ENCODE results near the gene MCF2L2.

DNA sequence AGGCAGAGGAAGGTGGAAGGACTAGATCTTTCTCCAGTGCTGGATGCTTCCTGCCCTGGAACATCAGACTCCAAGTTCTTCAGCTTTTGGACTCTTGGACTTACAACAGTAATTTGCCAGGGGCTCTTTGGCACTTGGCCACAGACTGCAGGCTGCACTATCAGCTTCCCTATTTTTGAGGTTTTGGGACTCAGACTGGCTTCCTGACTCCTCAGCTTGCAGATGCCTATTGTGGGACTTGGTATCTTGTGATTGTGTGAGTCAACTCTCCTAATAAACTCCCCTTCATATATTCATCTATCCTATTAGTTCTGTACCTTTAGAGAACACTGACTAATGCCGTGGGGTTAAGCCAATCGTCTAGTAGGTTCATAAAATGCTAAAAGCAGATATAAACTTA is 184.2 kb downstream of the MCF2L2 start:
- TF ChIP-seq, protein P1, sequence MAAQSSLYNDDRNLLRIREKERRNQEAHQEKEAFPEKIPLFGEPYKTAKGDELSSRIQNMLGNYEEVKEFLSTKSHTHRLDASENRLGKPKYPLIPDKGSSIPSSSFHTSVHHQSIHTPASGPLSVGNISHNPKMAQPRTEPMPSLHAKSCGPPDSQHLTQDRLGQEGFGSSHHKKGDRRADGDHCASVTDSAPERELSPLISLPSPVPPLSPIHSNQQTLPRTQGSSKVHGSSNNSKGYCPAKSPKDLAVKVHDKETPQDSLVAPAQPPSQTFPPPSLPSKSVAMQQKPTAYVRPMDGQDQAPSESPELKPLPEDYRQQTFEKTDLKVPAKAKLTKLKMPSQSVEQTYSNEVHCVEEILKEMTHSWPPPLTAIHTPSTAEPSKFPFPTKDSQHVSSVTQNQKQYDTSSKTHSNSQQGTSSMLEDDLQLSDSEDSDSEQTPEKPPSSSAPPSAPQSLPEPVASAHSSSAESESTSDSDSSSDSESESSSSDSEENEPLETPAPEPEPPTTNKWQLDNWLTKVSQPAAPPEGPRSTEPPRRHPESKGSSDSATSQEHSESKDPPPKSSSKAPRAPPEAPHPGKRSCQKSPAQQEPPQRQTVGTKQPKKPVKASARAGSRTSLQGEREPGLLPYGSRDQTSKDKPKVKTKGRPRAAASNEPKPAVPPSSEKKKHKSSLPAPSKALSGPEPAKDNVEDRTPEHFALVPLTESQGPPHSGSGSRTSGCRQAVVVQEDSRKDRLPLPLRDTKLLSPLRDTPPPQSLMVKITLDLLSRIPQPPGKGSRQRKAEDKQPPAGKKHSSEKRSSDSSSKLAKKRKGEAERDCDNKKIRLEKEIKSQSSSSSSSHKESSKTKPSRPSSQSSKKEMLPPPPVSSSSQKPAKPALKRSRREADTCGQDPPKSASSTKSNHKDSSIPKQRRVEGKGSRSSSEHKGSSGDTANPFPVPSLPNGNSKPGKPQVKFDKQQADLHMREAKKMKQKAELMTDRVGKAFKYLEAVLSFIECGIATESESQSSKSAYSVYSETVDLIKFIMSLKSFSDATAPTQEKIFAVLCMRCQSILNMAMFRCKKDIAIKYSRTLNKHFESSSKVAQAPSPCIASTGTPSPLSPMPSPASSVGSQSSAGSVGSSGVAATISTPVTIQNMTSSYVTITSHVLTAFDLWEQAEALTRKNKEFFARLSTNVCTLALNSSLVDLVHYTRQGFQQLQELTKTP (IDR thresholded peaks at IDR 0.05; ENCODE audit: low read depth in 1 of 2, partially characterized antibody in 2 of 2): no peak
- TF ChIP-seq PKNOX1 (IDR thresholded peaks at IDR 0.05): no peak
